ENCODE results near the gene GDF10. TPM values are rescaled to one million over a fixed set of nuclear protein-coding genes. Genes with fewer than 3 reads are reported as not detected.

GDF10 gene
- polyA plus RNA-seq, 1 of the 3 experiments (the other 2 are of a cell fraction): 0.02 TPM

GRCh38 chr10:47261121-47261520 lies 38.9 kb upstream of the GDF10 start:
- H3K36me3 ChIP-seq (replicated peaks in 1 of 2; ENCODE audit: control insufficient read depth in 1 of 2, insufficient read depth in 2 of 2, low read length in 1 of 2): no peaks in the 10 kb centered on the region
- H3K4me1 ChIP-seq (ENCODE audit: control insufficient read depth in 1 of 2, insufficient read depth in 2 of 2, low read depth in 1 of 2, low read length in 1 of 2): peaks cover 0 to 10% of the 10 kb centered on the region in 2 experiments; a peak in 1 of 4 replicates
- H3K9ac ChIP-seq: no peak overlapping the region
- no peaks in the 10 kb centered on the region for H3K9me2 ChIP-seq
- CTCF ChIA-PET: interaction anchor here (1.1 to 2.7 kb wide), 5 partner anchors 14 to 236 kb away, joined by 3 to 14 read pairs (median 8); no protein-coding TSS in a partner anchor
- TF ChIP-seq JUND (IDR thresholded peaks at IDR 0.05) (no peak), RAD21 (IDR thresholded peaks at IDR 0.05; ENCODE audit: low read length) (no peak), SMC3 (IDR thresholded peaks at IDR 0.05; ENCODE audit: low read depth, low read length) (no peak), TEAD4 (IDR thresholded peaks at IDR 0.05; ENCODE audit: borderline replicate concordance, insufficient read depth) (no peak), POLR2AphosphoS5 (IDR thresholded peaks at IDR 0.05; ENCODE audit: low read depth, low read length) (no peak), RXRA (IDR thresholded peaks at IDR 0.05; ENCODE audit: borderline replicate concordance, low read depth) (no peak), SIN3A (IDR thresholded peaks at IDR 0.05; ENCODE audit: borderline replicate concordance, low read depth, low read length) (no peak), TCF12 (IDR thresholded peaks at IDR 0.05) (no peak), RFX5 (IDR thresholded peaks at IDR 0.05; ENCODE audit: low read length) (no peak), FOXJ3 (CRISPR knock-in tag; IDR thresholded peaks at IDR 0.05) (no peak), EZH2phosphoT487 (IDR thresholded peaks at IDR 0.05; ENCODE audit: borderline replicate concordance, low read depth) (no peak)
- TF ChIP-seq, protein P1, sequence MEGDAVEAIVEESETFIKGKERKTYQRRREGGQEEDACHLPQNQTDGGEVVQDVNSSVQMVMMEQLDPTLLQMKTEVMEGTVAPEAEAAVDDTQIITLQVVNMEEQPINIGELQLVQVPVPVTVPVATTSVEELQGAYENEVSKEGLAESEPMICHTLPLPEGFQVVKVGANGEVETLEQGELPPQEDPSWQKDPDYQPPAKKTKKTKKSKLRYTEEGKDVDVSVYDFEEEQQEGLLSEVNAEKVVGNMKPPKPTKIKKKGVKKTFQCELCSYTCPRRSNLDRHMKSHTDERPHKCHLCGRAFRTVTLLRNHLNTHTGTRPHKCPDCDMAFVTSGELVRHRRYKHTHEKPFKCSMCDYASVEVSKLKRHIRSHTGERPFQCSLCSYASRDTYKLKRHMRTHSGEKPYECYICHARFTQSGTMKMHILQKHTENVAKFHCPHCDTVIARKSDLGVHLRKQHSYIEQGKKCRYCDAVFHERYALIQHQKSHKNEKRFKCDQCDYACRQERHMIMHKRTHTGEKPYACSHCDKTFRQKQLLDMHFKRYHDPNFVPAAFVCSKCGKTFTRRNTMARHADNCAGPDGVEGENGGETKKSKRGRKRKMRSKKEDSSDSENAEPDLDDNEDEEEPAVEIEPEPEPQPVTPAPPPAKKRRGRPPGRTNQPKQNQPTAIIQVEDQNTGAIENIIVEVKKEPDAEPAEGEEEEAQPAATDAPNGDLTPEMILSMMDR (IDR thresholded peaks at IDR 0.05): no peak
- TF ChIP-seq, protein P2, sequence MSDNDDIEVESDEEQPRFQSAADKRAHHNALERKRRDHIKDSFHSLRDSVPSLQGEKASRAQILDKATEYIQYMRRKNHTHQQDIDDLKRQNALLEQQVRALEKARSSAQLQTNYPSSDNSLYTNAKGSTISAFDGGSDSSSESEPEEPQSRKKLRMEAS (IDR thresholded peaks at IDR 0.05; ENCODE audit: low read depth): no peak
- no peak overlapping the region for H2AFZ ChIP-seq (ENCODE audit: low read depth)
- POLR2A ChIA-PET: interaction anchor here (1.6 kb wide), 1 partner anchor 39 kb away, joined by 4 read pairs; the partner anchor contains the start of gene GDF10
- H3K27me3 ChIP-seq (ENCODE audit: insufficient read depth): no peaks in the 10 kb centered on the region
- H3K27ac ChIP-seq (ENCODE audit: low read depth in 2 of 2, low read length in 1 of 2): peak overlapping the region in 1 of 2 experiments; percentile 50; a peak in 2 of 4 replicates
- H3K9me3 ChIP-seq: no peaks in the 10 kb centered on the region
- DNase-seq: no peak
- no peaks in the 10 kb centered on the region for H3F3A ChIP-seq (replicated peaks; ENCODE audit: insufficient read depth)
- 29% methylated on average over 1 of the region's 1 CpG for WGBS (ENCODE audit: low lambda C conversion rate)
- no peaks in the 10 kb centered on the region for H3K79me2 ChIP-seq (ENCODE audit: insufficient read depth)
- H3K4me3 ChIP-seq (ENCODE audit: low read depth in 2 of 2, low read length in 1 of 2): no peak overlapping the region
- H3K4me2 ChIP-seq: no peak overlapping the region
- H4K20me1 ChIP-seq (ENCODE audit: insufficient read depth): no peaks in the 10 kb centered on the region

GRCh38 chr10:47261556-47261955 lies 38.4 kb upstream of the GDF10 start:
- no peaks in the 10 kb centered on the region for H3K36me3 ChIP-seq (replicated peaks in 1 of 2; ENCODE audit: control insufficient read depth in 1 of 2, insufficient read depth in 2 of 2, low read length in 1 of 2)
- no peaks in the 10 kb centered on the region for H3K79me2 ChIP-seq (ENCODE audit: insufficient read depth)
- H3K9me2 ChIP-seq: no peaks in the 10 kb centered on the region
- H2AFZ ChIP-seq (ENCODE audit: low read depth): no peak overlapping the region
- no peaks in the 10 kb centered on the region for H3K9me3 ChIP-seq
- no peak overlapping the region for H3K9ac ChIP-seq
- H3K27ac ChIP-seq (ENCODE audit: low read depth in 2 of 2, low read length in 1 of 2): no peak overlapping the region
- no peaks in the 10 kb centered on the region for H3K27me3 ChIP-seq (ENCODE audit: insufficient read depth)
- DNase-seq: no peak
- POLR2A ChIA-PET: interaction anchor here (1.6 kb wide), 1 partner anchor 39 kb away, joined by 4 read pairs; the partner anchor contains the start of gene GDF10
- CTCF ChIA-PET: interaction anchor here (1.1 to 1.5 kb wide), 2 partner anchors 15 to 44 kb away, joined by 3 to 4 read pairs; no protein-coding TSS in a partner anchor
- no peaks in the 10 kb centered on the region for H4K20me1 ChIP-seq (ENCODE audit: insufficient read depth)
- H3F3A ChIP-seq (replicated peaks; ENCODE audit: insufficient read depth): no peaks in the 10 kb centered on the region
- no peak for TF ChIP-seq POLR2AphosphoS5 (IDR thresholded peaks at IDR 0.05; ENCODE audit: low read depth, low read length)
- H3K4me2 ChIP-seq: no peak overlapping the region
- H3K4me3 ChIP-seq (ENCODE audit: low read depth in 2 of 2, low read length in 1 of 2): no peak overlapping the region
- WGBS (ENCODE audit: low lambda C conversion rate): 42% methylated on average over 5 of the region's 5 CpGs
- peaks cover 0 to 10% of the 10 kb centered on the region in 2 experiments; a peak in 1 of 4 replicates for H3K4me1 ChIP-seq (ENCODE audit: control insufficient read depth in 1 of 2, insufficient read depth in 2 of 2, low read depth in 1 of 2, low read length in 1 of 2)
